Kidney (tissue), 14 donors: ENCODE results near the gene RSPH4A. TPM values are rescaled to one million over a fixed set of nuclear protein-coding genes. Genes with fewer than 3 reads are reported as not detected.
A peak's percentile ranks its signal among the peaks of the same experiment; 100 is the strongest.

ENCODE experiments used
- DNase-seq, 5 donors: peaks; one replicate each; pipeline ENCODE4 v3.0.0-alpha.2; 2013 to 2020
- FAIRE-seq: peaks from 2 replicates; lab custom pipeline; 2012; peaks lifted over from hg19 to GRCh38; lab: Jason Lieb, UNC
- H3K27ac ChIP-seq, 2 donors: one replicate each; pipeline ENCODE4 v1.7.0; 2013; ENCODE audit warnings: low read depth in 2 of 2, low read length in 2 of 2, inconsistent platforms in 1 of 2
- H3K27me3 ChIP-seq: one replicate; pipeline ENCODE4 v1.7.1; 2013; ENCODE audit warnings: low read length, inconsistent platforms; ENCODE audit not compliant: control insufficient read depth, insufficient read depth
- H3K36me3 ChIP-seq, 3 donors: one replicate each; pipeline versions ENCODE4 v1.7.0 to v1.7.1; 2013; ENCODE audit warnings: low read length in 3 of 3, control low read depth in 1 of 3, inconsistent platforms in 1 of 3; ENCODE audit not compliant: insufficient read depth in 3 of 3, control insufficient read depth in 2 of 3
- H3K4me1 ChIP-seq, 3 donors: one replicate each; pipeline versions ENCODE4 v1.7.0 to v1.7.1; 2013; ENCODE audit warnings: low read length in 3 of 3, inconsistent platforms in 1 of 3, low read depth in 1 of 3; ENCODE audit not compliant: control insufficient read depth in 2 of 3, insufficient read depth in 2 of 3
- H3K4me3 ChIP-seq, 3 donors: one replicate each; pipeline versions ENCODE4 v1.7.0 to v1.8.1; 2013; ENCODE audit warnings: low read length in 3 of 3, control low read depth in 1 of 3, inconsistent platforms in 1 of 3
- H3K9ac ChIP-seq, 3 donors: one replicate each; pipeline versions ENCODE4 v1.7.0 to v1.7.1; 2013; ENCODE audit warnings: low read length in 3 of 3, control low read depth in 1 of 3, inconsistent platforms in 1 of 3
- H3K9me3 ChIP-seq, 3 donors: one replicate each; pipeline versions ENCODE4 v1.7.0 to v1.7.1; 2013; ENCODE audit warnings: low read length in 3 of 3, control low read depth in 1 of 3, inconsistent platforms in 1 of 3; ENCODE audit not compliant: control insufficient read depth in 2 of 3, insufficient read depth in 1 of 3
- intact Hi-C: fragments of 100-400 bp; cut with DNase I; formaldehyde crosslinking; loops from one replicate; pipeline ENCODE4 v1.11.1; 2022
- polyA plus RNA-seq: library from polyadenylated mRNA; stranded (reverse); fragments of 350-450 nt; fragmentation: Illumina TruSeq; extraction: RNeasy Lipid Tissue Mini Kit (QIAGEN cat#74804); gene quantifications from one replicate; pipeline ENCODE4 v1.2.3, GENCODE V29; 2014; ENCODE audit warnings: low read depth, low replicate concordance; ENCODE audit not compliant: insufficient read depth
- total RNA-seq: library from RNA; stranded (reverse); fragmentation: NEBNext Ultra II Directional; extraction: Animal tissue kit (Norgen Biotek cat#: 25700); gene quantifications from one replicate; pipeline ENCODE4 v1.2.1, GENCODE V29; 2021
- TF ChIP-seq, protein P1 (sequence below): IDR thresholded peaks from 3 replicates; pipeline ENCODE4 v1.5.1; 2012; ENCODE audit warnings: mild to moderate bottlenecking, moderate library complexity, borderline replicate concordance; ENCODE audit not compliant: insufficient read depth; ENCODE audit errors: extremely low read depth
- donor health status: control.
- donor health status: control.
- donor health status: control.
- donor health status: control.
- donor health status: control.
- donor health status: DM: yes; HTN: yes; CAD: no.
- donor health status: Normal renal cell carcinoma (clear cell type).

The RSPH4A gene
- total and polyA plus RNA-seq, 2 donors from 2014 or later, result 0.62 to 1.8 TPM

DNA sequence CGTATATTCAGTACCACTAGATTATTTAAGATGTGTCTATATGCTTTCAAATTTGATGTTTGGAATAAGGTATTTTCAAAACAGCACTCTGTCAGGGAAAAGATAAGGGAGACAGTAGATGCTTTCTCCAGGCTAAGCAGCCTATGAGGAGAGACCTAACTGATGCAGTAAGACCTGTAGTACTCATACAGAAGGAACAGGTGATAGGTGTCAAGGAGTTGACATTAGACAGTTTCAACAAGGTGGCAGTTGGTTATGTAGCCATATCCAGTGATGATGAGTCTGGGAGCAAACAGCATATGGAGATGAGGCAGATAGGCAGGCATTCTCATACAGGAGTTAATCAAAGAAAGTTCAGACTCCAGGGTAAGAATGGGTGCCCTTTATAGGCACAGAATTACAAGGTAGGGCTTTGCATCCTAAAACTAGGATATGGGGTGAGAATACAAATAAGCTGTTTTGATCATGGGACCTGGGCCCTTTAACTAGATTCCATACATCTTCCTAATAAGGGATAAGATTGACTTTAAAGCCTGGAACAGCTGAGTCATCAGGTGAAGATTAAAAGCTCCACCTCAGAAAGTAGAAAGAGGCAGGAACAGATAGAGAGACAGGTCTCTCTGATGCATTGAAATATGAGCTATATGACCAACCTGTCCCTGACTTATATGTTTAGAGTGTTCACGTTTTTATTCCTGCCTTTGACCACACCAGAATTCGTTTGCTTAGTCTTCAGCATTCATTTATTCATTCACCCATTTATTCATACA is 7.9 kb downstream of the RSPH4A start:
- DNase-seq (no peak), FAIRE-seq (no peak)
- TF ChIP-seq, protein P1, sequence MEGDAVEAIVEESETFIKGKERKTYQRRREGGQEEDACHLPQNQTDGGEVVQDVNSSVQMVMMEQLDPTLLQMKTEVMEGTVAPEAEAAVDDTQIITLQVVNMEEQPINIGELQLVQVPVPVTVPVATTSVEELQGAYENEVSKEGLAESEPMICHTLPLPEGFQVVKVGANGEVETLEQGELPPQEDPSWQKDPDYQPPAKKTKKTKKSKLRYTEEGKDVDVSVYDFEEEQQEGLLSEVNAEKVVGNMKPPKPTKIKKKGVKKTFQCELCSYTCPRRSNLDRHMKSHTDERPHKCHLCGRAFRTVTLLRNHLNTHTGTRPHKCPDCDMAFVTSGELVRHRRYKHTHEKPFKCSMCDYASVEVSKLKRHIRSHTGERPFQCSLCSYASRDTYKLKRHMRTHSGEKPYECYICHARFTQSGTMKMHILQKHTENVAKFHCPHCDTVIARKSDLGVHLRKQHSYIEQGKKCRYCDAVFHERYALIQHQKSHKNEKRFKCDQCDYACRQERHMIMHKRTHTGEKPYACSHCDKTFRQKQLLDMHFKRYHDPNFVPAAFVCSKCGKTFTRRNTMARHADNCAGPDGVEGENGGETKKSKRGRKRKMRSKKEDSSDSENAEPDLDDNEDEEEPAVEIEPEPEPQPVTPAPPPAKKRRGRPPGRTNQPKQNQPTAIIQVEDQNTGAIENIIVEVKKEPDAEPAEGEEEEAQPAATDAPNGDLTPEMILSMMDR, result no peak
- no peak overlapping the region for H3K4me3 ChIP-seq
- no peak overlapping the region for H3K9ac ChIP-seq
- H3K4me1 ChIP-seq, result no peaks in the 10 kb centered on the region
- H3K27ac ChIP-seq, result no peak overlapping the region
- no peaks in the 10 kb centered on the region for H3K9me3 ChIP-seq
- H3K27me3 ChIP-seq, result no peaks in the 10 kb centered on the region
- no peaks in the 10 kb centered on the region for H3K36me3 ChIP-seq
- intact Hi-C loops, result no loop called here

DNA sequence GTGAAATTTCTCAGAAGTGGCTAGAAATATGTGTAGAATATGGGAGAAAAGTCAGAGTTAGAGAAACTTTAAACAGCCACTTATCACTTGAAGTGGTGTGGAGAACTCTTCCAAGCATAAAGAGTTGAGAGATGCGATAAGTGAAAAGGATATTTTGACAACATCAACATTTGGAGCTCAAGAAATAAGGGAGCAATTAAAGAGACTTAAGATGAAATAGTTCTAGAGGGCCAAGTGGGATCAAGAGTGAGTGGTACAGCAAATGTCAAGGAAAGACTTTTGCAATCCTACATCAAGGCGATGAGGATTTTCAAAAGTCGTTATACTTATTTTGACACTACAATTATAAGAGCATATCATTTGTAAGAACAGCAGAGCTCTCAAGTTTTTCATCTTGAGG is 9.6 kb downstream of the RSPH4A start:
- DNase-seq (no peak), FAIRE-seq (no peak)
- H3K9me3 ChIP-seq, result no peaks in the 10 kb centered on the region
- no peak overlapping the region for H3K9ac ChIP-seq
- intact Hi-C loops, result no loop called here
- H3K4me3 ChIP-seq, result no peak overlapping the region
- no peaks in the 10 kb centered on the region for H3K36me3 ChIP-seq
- TF ChIP-seq, protein P1, result no peak
- no peaks in the 10 kb centered on the region for H3K4me1 ChIP-seq
- no peak overlapping the region for H3K27ac ChIP-seq
- H3K27me3 ChIP-seq, result no peaks in the 10 kb centered on the region

DNA sequence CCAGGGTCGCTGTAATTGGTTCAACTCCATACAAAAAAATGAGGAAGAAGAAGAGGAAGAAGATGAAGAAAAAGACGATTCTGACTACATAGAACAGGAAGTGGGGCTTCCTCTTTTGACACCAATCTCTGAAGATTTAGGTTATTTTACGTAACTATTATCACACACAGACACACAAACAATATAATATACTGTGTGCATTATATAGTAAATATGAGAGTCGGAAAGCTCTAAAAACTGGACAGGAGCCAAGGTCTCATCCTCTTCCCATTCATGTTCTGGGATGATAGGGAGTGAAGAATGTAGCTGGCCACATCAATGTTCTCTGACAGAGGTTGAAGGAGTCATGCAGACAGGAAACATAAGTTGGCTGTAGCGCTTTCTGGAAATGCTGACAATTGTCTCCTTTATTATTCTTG is 13.3 kb downstream of the RSPH4A start:
- H3K4me3 ChIP-seq, result no peak overlapping the region
- DNase-seq, result peak in 3 of 5 donors; percentile 13 to 66 (median 21)
- H3K27ac ChIP-seq, result no peak overlapping the region
- TF ChIP-seq, protein P1, result no peak
- no peaks in the 10 kb centered on the region for H3K4me1 ChIP-seq
- intact Hi-C loops, result no loop called here
- H3K9me3 ChIP-seq, result no peaks in the 10 kb centered on the region
- H3K27me3 ChIP-seq, result no peaks in the 10 kb centered on the region
- H3K36me3 ChIP-seq, result peaks cover 0 to 2% (median 0%) of the 10 kb centered on the region in 3 donors
- no peak for FAIRE-seq
- no peak overlapping the region for H3K9ac ChIP-seq
